ENCODE results near the gene ZNF644. TPM values are rescaled to one million over a fixed set of nuclear protein-coding genes. Genes with fewer than 3 reads are reported as not detected.
A peak's percentile ranks its signal among the peaks of the same experiment; 100 is the strongest.

ZNF644 gene
- polyA plus RNA-seq, 1 of the 3 experiments (the other 2 are of a cell fraction) = 5.6 TPM

GRCh38 chr1:91026777-91027176 lies 4.9 kb upstream of the ZNF644 start:
- no peaks in the 10 kb centered on the region for H3K9me3 ChIP-seq
- peaks cover 9% of the 10 kb centered on the region for H3F3A ChIP-seq (replicated peaks; ENCODE audit: insufficient read depth)
- CTCF ChIA-PET = interaction anchor here (0.8 to 1.5 kb wide), 5 partner anchors 10 to 298 kb away, joined by 3 to 5 read pairs (median 4); no protein-coding TSS in a partner anchor
- TF ChIP-seq JUND (IDR thresholded peaks at IDR 0.05) (no peak), TEAD4 (IDR thresholded peaks at IDR 0.05; ENCODE audit: borderline replicate concordance, insufficient read depth) (no peak), CTCF (IDR thresholded peaks at IDR 0.05) (peak; percentile 48), SMC3 (IDR thresholded peaks at IDR 0.05; ENCODE audit: low read depth, low read length) (peak; percentile 15; the same call in 1 of the 2 replicates)
- H3K27me3 ChIP-seq (ENCODE audit: insufficient read depth) = no peaks in the 10 kb centered on the region; the same call in 1 of the 2 replicates
- DNase-seq = peak; percentile 30
- H3K4me2 ChIP-seq = no peak overlapping the region
- no peak overlapping the region for H3K27ac ChIP-seq (ENCODE audit: low read depth in 2 of 2, low read length in 1 of 2)
- WGBS (ENCODE audit: low lambda C conversion rate) = 13% methylated on average over 1 of the region's 1 CpG
- no peak overlapping the region for H3K9ac ChIP-seq
- no peak overlapping the region for H3K4me3 ChIP-seq (ENCODE audit: low read depth in 2 of 2, low read length in 1 of 2)
- no peaks in the 10 kb centered on the region for H4K20me1 ChIP-seq (ENCODE audit: insufficient read depth)
- no peaks in the 10 kb centered on the region for H3K36me3 ChIP-seq (replicated peaks in 1 of 2; ENCODE audit: control insufficient read depth in 1 of 2, insufficient read depth in 2 of 2, low read length in 1 of 2)
- peaks cover 4 to 5% of the 10 kb centered on the region in 2 experiments; a peak in 3 of 4 replicates for H3K4me1 ChIP-seq (ENCODE audit: control insufficient read depth in 1 of 2, insufficient read depth in 2 of 2, low read depth in 1 of 2, low read length in 1 of 2)
- H3K9me2 ChIP-seq = no peaks in the 10 kb centered on the region
- POLR2A ChIA-PET = no interaction called here
- no peak overlapping the region for H2AFZ ChIP-seq (ENCODE audit: low read depth)
- peaks cover 7% of the 10 kb centered on the region; the same call in 1 of the 2 replicates for H3K79me2 ChIP-seq (ENCODE audit: insufficient read depth)

- Histone ChIP-seq H3K9me3 (no peaks in the 10 kb centered on the region), H3K4me3 (ENCODE audit: low read depth in 2 of 2, low read length in 1 of 2) (no peak overlapping the region), H2AFZ (ENCODE audit: low read depth) (no peak overlapping the region), H3K4me2 (no peak overlapping the region), H3F3A (replicated peaks; ENCODE audit: insufficient read depth) (peaks cover 9% of the 10 kb centered on the region), H3K36me3 (replicated peaks in 1 of 2; ENCODE audit: control insufficient read depth in 1 of 2, insufficient read depth in 2 of 2, low read length in 1 of 2) (no peaks in the 10 kb centered on the region), H3K27ac (ENCODE audit: low read depth in 2 of 2, low read length in 1 of 2) (no peak overlapping the region), H3K79me2 (ENCODE audit: insufficient read depth) (peaks cover 7% of the 10 kb centered on the region; the same call in 1 of the 2 replicates), H3K4me1 (ENCODE audit: control insufficient read depth in 1 of 2, insufficient read depth in 2 of 2, low read depth in 1 of 2, low read length in 1 of 2) (peaks cover 4 to 5% of the 10 kb centered on the region in 2 experiments; a peak in 3 of 4 replicates), H3K27me3 (ENCODE audit: insufficient read depth) (no peaks in the 10 kb centered on the region; the same call in 1 of the 2 replicates), H3K9ac (no peak overlapping the region), H3K9me2 (no peaks in the 10 kb centered on the region), H4K20me1 (ENCODE audit: insufficient read depth) (no peaks in the 10 kb centered on the region)
- CTCF ChIA-PET = interaction anchor here (0.8 to 1.1 kb wide), 4 partner anchors 9 to 298 kb away, joined by 3 to 4 read pairs (median 4); no protein-coding TSS in a partner anchor
- POLR2A ChIA-PET = no interaction called here
- TF ChIP-seq MEF2A (IDR thresholded peaks at IDR 0.05; ENCODE audit: borderline replicate concordance, low read depth) (no peak), FOXJ3 (CRISPR knock-in tag; IDR thresholded peaks at IDR 0.05) (no peak), FOXM1 (IDR thresholded peaks at IDR 0.05; ENCODE audit: low read depth) (no peak), MXI1 (IDR thresholded peaks at IDR 0.05; ENCODE audit: low read depth, low read length) (no peak)
- 76% methylated on average over 4 of the region's 4 CpGs for WGBS (ENCODE audit: low lambda C conversion rate)
- DNase-seq = no peak
Observed at GRCh38 chr1:91026320-91026719, 4.5 kb upstream of the ZNF644 start.

GRCh38 chr1:91024481-91025119 lies 2.8 kb upstream of the ZNF644 start:
- no peak overlapping the region for H3K27ac ChIP-seq (ENCODE audit: low read depth in 2 of 2, low read length in 1 of 2)
- WGBS (ENCODE audit: low lambda C conversion rate) = 85% methylated on average over 3 of the region's 3 CpGs
- ChIA-PET POLR2A (no interaction called here), CTCF (no interaction called here)
- no peaks in the 10 kb centered on the region for H3K27me3 ChIP-seq (ENCODE audit: insufficient read depth)
- peaks cover 23% of the 10 kb centered on the region for H3K79me2 ChIP-seq (ENCODE audit: insufficient read depth)
- DNase-seq = no peak
- peaks cover 10 to 11% of the 10 kb centered on the region in 2 experiments for H3K4me1 ChIP-seq (ENCODE audit: control insufficient read depth in 1 of 2, insufficient read depth in 2 of 2, low read depth in 1 of 2, low read length in 1 of 2)
- no peak overlapping the region for H3K4me2 ChIP-seq
- H3K36me3 ChIP-seq (replicated peaks in 1 of 2; ENCODE audit: control insufficient read depth in 1 of 2, insufficient read depth in 2 of 2, low read length in 1 of 2) = peaks cover 3 to 9% of the 10 kb centered on the region in 2 experiments
- no peak overlapping the region for H2AFZ ChIP-seq (ENCODE audit: low read depth)
- peaks cover 15% of the 10 kb centered on the region for H3F3A ChIP-seq (replicated peaks; ENCODE audit: insufficient read depth)
- H3K9me2 ChIP-seq = no peaks in the 10 kb centered on the region
- H3K9me3 ChIP-seq = no peaks in the 10 kb centered on the region
- TF ChIP-seq SIN3A (IDR thresholded peaks at IDR 0.05; ENCODE audit: borderline replicate concordance, low read depth, low read length) (no peak), EZH2phosphoT487 (IDR thresholded peaks at IDR 0.05; ENCODE audit: borderline replicate concordance, low read depth) (no peak), FOXM1 (IDR thresholded peaks at IDR 0.05; ENCODE audit: low read depth) (no peak), TAF1 (IDR thresholded peaks at IDR 0.05; ENCODE audit: borderline replicate concordance, low read depth, low read length) (no peak), ELF1 (IDR thresholded peaks at IDR 0.05) (no peak), MAX (IDR thresholded peaks at IDR 0.05; ENCODE audit: low read depth) (no peak), NRF1 (IDR thresholded peaks at IDR 0.05; ENCODE audit: low read depth, low read length) (no peak), CTCF (IDR thresholded peaks at IDR 0.05) (no peak), RXRA (IDR thresholded peaks at IDR 0.05; ENCODE audit: borderline replicate concordance, low read depth) (no peak), FOXJ3 (CRISPR knock-in tag; IDR thresholded peaks at IDR 0.05) (no peak), TCF12 (IDR thresholded peaks at IDR 0.05) (no peak), TEAD4 (IDR thresholded peaks at IDR 0.05; ENCODE audit: borderline replicate concordance, insufficient read depth) (no peak), GABPA (IDR thresholded peaks at IDR 0.05; ENCODE audit: low read depth) (no peak), SMC3 (IDR thresholded peaks at IDR 0.05; ENCODE audit: low read depth, low read length) (no peak)
- no peak overlapping the region for H3K4me3 ChIP-seq (ENCODE audit: low read depth in 2 of 2, low read length in 1 of 2)
- H3K9ac ChIP-seq = no peak overlapping the region
- H4K20me1 ChIP-seq (ENCODE audit: insufficient read depth) = peaks cover 5% of the 10 kb centered on the region; the same call in 1 of the 2 replicates
